ENCODE measurements around the gene PSMB8.

Gene PSMB8

DNA sequence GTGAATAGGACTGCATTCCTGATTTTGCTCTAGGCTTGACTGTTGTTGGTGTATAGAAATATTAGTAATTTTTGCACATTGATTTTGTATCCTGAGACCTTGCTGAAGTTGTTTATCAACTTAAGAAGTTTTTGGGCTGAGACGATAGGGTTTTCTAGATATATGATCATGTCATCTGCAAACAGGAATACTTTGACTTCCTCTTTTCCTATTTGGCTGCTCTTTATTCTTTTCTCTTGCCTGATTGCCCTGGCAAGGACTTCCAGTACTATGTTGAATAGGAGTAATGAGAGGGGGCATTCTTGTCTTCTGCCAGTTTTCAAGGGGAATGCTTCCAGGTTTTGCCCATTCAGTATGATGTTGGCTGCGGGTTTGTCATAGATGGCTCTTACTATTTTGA, 40.4 kb downstream of the PSMB8 start:
- H3K4me3 Mint-ChIP-seq = no peak overlapping the region
- DNase-seq = no peak
- peaks cover 8% of the 10 kb centered on the region for H3K9me3 Mint-ChIP-seq
- H3K36me3 Mint-ChIP-seq (ENCODE audit: low read depth) = no peaks in the 10 kb centered on the region
- H3K27ac Mint-ChIP-seq = no peak overlapping the region
- TF ChIP-seq, protein P1, sequence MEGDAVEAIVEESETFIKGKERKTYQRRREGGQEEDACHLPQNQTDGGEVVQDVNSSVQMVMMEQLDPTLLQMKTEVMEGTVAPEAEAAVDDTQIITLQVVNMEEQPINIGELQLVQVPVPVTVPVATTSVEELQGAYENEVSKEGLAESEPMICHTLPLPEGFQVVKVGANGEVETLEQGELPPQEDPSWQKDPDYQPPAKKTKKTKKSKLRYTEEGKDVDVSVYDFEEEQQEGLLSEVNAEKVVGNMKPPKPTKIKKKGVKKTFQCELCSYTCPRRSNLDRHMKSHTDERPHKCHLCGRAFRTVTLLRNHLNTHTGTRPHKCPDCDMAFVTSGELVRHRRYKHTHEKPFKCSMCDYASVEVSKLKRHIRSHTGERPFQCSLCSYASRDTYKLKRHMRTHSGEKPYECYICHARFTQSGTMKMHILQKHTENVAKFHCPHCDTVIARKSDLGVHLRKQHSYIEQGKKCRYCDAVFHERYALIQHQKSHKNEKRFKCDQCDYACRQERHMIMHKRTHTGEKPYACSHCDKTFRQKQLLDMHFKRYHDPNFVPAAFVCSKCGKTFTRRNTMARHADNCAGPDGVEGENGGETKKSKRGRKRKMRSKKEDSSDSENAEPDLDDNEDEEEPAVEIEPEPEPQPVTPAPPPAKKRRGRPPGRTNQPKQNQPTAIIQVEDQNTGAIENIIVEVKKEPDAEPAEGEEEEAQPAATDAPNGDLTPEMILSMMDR (IDR thresholded peaks at IDR 0.05) = no peak
- H3K4me1 Mint-ChIP-seq = no peaks in the 10 kb centered on the region
- peaks cover 59% of the 10 kb centered on the region for H3K27me3 Mint-ChIP-seq (ENCODE audit: low read depth, poor library complexity)

DNA sequence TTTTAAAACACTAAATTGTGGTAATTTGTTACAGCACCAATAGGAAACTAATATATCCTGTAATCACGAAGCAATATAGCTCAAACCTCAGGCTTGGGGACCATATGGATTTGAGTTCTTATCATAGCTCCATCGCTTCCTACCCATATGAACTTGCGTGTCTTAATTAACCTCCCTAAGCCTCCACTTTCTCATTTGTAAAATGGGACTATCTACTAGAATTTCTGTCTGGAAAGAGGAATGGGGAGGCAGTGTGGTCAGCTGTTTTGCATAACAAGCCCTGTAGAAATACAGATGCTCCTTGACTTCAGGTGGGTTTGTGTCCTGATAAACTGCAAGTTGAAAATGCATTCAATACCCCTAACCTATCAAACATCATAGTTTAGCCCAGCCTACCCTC, 44.1 kb downstream of the PSMB8 start:
- no peak overlapping the region for H3K27ac Mint-ChIP-seq
- no peak overlapping the region for H3K4me3 Mint-ChIP-seq
- TF ChIP-seq, protein P1 (IDR thresholded peaks at IDR 0.05) = no peak
- peaks cover 65% of the 10 kb centered on the region for H3K27me3 Mint-ChIP-seq (ENCODE audit: low read depth, poor library complexity)
- H3K9me3 Mint-ChIP-seq = peaks cover 11% of the 10 kb centered on the region
- DNase-seq = no peak
- H3K4me1 Mint-ChIP-seq = peaks cover 5% of the 10 kb centered on the region
- H3K36me3 Mint-ChIP-seq (ENCODE audit: low read depth) = no peaks in the 10 kb centered on the region

DNA sequence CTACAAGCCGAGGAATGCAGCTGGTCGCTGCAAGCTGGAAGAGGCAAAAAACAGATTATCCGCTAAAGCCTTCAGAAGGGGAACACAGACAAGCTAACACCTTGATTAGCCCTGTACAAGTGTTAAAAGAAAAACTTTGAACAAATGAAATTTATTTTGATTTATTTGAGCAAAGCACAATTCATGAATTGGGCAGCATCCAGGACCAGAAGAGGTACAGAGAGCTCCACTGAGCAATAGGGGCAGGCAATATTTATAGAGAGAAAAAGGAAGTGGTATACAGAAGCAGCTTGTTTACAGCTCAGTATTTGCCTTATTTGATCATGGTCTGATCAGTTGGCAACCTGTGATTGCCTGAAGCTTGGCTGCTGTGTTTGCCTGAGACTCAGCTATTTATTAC, 44.7 kb downstream of the PSMB8 start:
- Mint-ChIP-seq H3K27ac (no peak overlapping the region), H3K4me1 (peaks cover 5% of the 10 kb centered on the region), H3K9me3 (peaks cover 11% of the 10 kb centered on the region), H3K27me3 (ENCODE audit: low read depth, poor library complexity) (peaks cover 65% of the 10 kb centered on the region), H3K36me3 (ENCODE audit: low read depth) (no peaks in the 10 kb centered on the region), H3K4me3 (no peak overlapping the region)
- DNase-seq = no peak
- TF ChIP-seq, protein P1 (IDR thresholded peaks at IDR 0.05) = no peak

DNA sequence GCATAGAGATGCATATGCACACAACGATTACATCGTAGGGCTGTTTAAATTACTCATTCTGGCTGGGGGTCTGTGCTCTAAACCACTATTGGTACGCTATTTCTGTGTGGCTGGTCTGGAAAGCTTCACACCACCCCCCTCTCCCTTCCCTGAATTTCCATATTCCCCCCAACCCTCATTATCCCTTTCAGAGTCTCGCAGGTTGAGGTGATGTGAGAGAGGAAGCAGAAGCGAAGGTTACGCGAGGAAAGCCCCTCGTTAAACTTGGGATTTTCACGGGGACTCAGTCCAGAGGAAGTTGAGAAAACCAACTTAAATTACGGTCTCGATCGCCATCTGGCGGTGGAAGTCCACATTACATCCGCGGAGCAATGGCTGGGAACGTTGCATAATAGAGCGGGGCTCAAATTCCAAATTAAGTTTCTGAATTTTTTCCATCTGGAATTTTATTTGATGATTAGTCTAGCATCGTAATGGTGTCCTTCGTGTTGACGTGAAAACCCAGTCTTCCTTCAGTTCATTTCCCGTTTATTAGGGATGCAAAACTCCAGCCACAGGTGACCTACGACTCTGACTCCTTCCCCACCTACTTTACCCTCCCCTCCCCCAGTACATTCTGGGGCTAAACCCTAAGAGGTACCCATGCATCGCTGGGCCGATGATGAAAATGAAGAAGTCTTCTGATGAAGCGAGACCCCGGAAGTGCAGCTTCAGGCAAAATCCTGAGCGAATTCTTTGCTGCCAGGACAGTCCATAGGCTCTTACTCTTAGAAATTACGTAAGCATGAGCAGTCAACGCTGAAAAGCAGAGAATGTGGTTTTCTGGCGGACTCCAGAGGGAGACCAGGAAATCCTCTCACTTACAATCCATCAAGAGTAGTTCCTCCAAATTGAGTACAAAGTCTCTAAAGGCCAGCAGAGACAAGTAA, 46.7 kb downstream of the PSMB8 start:
- TF ChIP-seq, protein P1 (IDR thresholded peaks at IDR 0.05) = peak; percentile 84
- Mint-ChIP-seq H3K27me3 (ENCODE audit: low read depth, poor library complexity) (peaks cover 58% of the 10 kb centered on the region), H3K4me1 (peaks cover 5% of the 10 kb centered on the region), H3K36me3 (ENCODE audit: low read depth) (no peaks in the 10 kb centered on the region), H3K4me3 (peak overlapping the region; percentile 75), H3K27ac (no peak overlapping the region), H3K9me3 (peaks cover 11% of the 10 kb centered on the region)
- DNase-seq = peak; percentile 89

DNA sequence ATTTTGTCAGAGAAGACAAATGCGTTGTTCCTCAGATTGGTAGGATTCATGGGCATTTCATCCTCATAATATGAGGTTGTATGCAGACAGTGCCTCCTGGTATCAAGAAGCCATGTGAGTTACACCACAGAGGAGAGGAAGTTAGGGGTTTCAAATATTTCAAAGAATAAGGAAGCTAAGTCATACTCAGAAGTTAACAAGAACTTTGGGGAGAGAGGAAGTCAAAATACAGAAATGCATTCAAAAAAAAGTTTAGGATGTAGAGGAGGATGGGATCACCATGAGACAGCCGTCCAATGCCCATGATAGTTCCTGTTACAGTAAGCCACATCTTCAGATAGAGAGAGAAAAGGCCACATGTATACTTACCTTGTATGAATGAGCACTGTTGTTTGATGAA, 49.3 kb downstream of the PSMB8 start:
- Mint-ChIP-seq H3K27ac (no peak overlapping the region), H3K9me3 (peaks cover 11% of the 10 kb centered on the region), H3K4me3 (no peak overlapping the region), H3K27me3 (ENCODE audit: low read depth, poor library complexity) (peaks cover 58% of the 10 kb centered on the region), H3K4me1 (peaks cover 5% of the 10 kb centered on the region), H3K36me3 (ENCODE audit: low read depth) (no peaks in the 10 kb centered on the region)
- TF ChIP-seq, protein P1 (IDR thresholded peaks at IDR 0.05) = no peak
- DNase-seq = no peak
